ENCODE results near the gene UQCRQ. TPM values are rescaled to one million over a fixed set of nuclear protein-coding genes. Genes with fewer than 3 reads are reported as not detected.

UQCRQ gene
- total and polyA plus RNA-seq, 2 of the 13 experiments (the other 11 are each of a cell fraction or from before 2014, with no cell fraction given): 257 to 575 TPM

- TF ChIP-seq THAP9 (CRISPR knock-in tag; IDR thresholded peaks at IDR 0.05; ENCODE audit: borderline replicate concordance) (no peak), ESRRA (CRISPR knock-in tag; IDR thresholded peaks at IDR 0.05; ENCODE audit: low read depth) (0 out of 2 replicates have a peak, but pooled peaks have one; percentile 41), ADNP (CRISPR knock-in tag; IDR thresholded peaks at IDR 0.05) (no peak), TP53 (CRISPR knock-in tag; conservative IDR thresholded peaks at IDR 0.05) (no peak), KDM5A (IDR thresholded peaks at IDR 0.05; ENCODE audit: borderline replicate concordance, low read length) (no peak), ETV5 (CRISPR knock-in tag; IDR thresholded peaks at IDR 0.05; ENCODE audit: borderline replicate concordance) (peak; percentile 81), NCOA5 (CRISPR knock-in tag; IDR thresholded peaks at IDR 0.05) (no peak), MTERF4 (CRISPR knock-in tag; IDR thresholded peaks at IDR 0.05) (no peak), GLI4 (CRISPR knock-in tag; IDR thresholded peaks at IDR 0.05; ENCODE audit: borderline replicate concordance) (0 out of 2 replicates have a peak, but pooled peaks have one; percentile 53), ZNF234 (CRISPR knock-in tag; conservative IDR thresholded peaks at IDR 0.05) (peak; percentile 63; the same call in 1 of the 2 replicates), CENPT (CRISPR knock-in tag; IDR thresholded peaks at IDR 0.05; ENCODE audit: low read depth) (no peak), IRX3 (CRISPR knock-in tag; IDR thresholded peaks at IDR 0.05; ENCODE audit: borderline replicate concordance, low read depth) (no peak), MEF2D (CRISPR knock-in tag; IDR thresholded peaks at IDR 0.05) (no peak), MAFK (conservative IDR thresholded peaks at IDR 0.05 in 1 of 2, IDR thresholded peaks at IDR 0.05 in 1 of 2; ENCODE audit: low read length in 2 of 2) (no peak), ATRX (CRISPR knock-in tag; IDR thresholded peaks at IDR 0.05; ENCODE audit: borderline replicate concordance) (no peak)
- TF ChIP-seq, protein P1, sequence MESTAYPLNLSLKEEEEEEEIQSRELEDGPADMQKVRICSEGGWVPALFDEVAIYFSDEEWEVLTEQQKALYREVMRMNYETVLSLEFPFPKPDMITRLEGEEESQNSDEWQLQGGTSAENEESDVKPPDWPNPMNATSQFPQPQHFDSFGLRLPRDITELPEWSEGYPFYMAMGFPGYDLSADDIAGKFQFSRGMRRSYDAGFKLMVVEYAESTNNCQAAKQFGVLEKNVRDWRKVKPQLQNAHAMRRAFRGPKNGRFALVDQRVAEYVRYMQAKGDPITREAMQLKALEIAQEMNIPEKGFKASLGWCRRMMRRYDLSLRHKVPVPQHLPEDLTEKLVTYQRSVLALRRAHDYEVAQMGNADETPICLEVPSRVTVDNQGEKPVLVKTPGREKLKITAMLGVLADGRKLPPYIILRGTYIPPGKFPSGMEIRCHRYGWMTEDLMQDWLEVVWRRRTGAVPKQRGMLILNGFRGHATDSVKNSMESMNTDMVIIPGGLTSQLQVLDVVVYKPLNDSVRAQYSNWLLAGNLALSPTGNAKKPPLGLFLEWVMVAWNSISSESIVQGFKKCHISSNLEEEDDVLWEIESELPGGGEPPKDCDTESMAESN (CRISPR knock-in tag; conservative IDR thresholded peaks at IDR 0.05): peak; percentile 31; the same call in 1 of the 2 replicates
- TF ChIP-seq, protein P2, sequence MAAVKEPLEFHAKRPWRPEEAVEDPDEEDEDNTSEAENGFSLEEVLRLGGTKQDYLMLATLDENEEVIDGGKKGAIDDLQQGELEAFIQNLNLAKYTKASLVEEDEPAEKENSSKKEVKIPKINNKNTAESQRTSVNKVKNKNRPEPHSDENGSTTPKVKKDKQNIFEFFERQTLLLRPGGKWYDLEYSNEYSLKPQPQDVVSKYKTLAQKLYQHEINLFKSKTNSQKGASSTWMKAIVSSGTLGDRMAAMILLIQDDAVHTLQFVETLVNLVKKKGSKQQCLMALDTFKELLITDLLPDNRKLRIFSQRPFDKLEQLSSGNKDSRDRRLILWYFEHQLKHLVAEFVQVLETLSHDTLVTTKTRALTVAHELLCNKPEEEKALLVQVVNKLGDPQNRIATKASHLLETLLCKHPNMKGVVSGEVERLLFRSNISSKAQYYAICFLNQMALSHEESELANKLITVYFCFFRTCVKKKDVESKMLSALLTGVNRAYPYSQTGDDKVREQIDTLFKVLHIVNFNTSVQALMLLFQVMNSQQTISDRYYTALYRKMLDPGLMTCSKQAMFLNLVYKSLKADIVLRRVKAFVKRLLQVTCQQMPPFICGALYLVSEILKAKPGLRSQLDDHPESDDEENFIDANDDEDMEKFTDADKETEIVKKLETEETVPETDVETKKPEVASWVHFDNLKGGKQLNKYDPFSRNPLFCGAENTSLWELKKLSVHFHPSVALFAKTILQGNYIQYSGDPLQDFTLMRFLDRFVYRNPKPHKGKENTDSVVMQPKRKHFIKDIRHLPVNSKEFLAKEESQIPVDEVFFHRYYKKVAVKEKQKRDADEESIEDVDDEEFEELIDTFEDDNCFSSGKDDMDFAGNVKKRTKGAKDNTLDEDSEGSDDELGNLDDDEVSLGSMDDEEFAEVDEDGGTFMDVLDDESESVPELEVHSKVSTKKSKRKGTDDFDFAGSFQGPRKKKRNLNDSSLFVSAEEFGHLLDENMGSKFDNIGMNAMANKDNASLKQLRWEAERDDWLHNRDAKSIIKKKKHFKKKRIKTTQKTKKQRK (IDR thresholded peaks at IDR 0.05; ENCODE audit: low read length): no peak
Observed at GRCh38 chr5:132830436-132831094, 35.9 kb upstream of the UQCRQ start, which contains the start of gene SHROOM1 (continued).
